ENCODE data around the gene EPHB6. TPM values are rescaled to one million over a fixed set of nuclear protein-coding genes. Genes with fewer than 3 reads are reported as not detected.

EPHB6 gene
- total RNA-seq, 6 donors from 2014 or later: 5.7 to 34.6 (median 10.0) TPM

DNA sequence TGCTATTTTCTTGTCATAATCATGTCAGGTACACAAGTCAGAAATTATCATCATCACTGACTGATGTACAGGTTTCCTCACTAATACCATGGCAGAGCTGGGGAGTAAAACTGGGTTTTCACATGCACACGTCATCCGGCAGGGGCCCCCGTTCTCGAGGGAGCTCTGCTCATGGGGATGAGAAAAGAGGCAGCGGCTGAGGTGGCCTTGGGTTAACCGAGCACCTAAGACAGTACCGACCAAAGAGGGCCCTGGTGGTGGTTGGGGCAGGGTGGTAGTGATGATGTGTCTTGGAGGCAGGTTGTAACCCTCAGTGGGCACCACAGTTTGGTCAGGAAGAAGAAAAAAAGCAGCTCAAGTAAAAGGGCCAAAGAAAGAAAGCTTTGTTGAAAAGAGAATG lies 42.8 kb downstream of the EPHB6 start:
- no peaks in the 10 kb centered on the region for H3K27me3 ChIP-seq
- peak in 1 of 2 donors; percentile 26 for ATAC-seq (ENCODE audit: low FRiP score in 2 of 2)
- no peak for DNase-seq
- H3K4me1 ChIP-seq: no peaks in the 10 kb centered on the region
- no peaks in the 10 kb centered on the region for H3K9me3 ChIP-seq
- no peaks in the 10 kb centered on the region for H3K36me3 ChIP-seq
- H3K27ac ChIP-seq: no peak overlapping the region
- no peak overlapping the region for H3K4me3 ChIP-seq
- TF ChIP-seq EP300 (IDR thresholded peaks at IDR 0.05) (no peak), CTCF (IDR thresholded peaks at IDR 0.05) (no peak), POLR2A (IDR thresholded peaks at IDR 0.05) (no peak), POLR2AphosphoS5 (IDR thresholded peaks at IDR 0.05) (no peak)
- 89 to 92% methylated on average over 7 of the region's 7 CpGs for WGBS, 2 donors

DNA sequence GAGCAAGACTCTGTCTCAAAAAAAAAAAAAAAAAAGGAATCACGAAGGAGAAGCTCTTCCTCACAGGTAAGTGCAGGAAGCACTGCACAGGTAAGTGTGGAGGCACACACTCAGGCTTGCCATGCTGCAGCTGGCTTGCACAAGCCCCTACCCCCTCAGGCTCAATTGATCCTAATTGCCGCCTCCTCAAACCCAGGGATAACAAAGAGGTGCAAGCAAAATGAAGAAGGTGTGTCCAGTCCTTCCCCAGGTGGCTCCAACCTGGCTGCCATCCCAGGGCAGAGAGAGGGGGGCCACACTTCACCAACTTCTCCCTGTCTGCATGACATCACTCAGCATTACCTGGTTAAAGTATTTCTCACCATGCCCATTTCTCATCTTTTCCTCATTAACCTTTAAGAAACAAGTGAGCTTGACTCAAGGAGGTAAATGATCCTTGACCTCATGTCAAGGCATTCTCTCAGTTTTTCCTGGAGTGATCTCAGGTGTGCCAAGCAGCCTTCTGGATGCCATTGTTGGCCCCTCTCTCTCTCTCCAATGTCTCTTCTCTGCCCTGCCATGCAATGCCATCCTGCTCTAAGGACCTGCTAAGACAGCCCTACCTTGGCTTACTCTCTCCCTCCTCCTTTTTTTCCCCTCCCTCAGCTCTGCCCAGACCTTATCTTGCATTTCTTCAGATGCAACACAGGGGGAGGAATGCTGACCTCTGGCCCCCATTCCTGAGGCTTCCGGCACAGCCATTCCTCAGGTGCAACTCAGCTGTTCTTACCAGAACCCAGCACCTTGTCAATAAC lies 43.7 kb downstream of the EPHB6 start:
- DNase-seq: peak in 1 of 2 donors; percentile 55
- no peaks in the 10 kb centered on the region for H3K9me3 ChIP-seq
- no peak overlapping the region for H3K27ac ChIP-seq
- ATAC-seq (ENCODE audit: low FRiP score in 2 of 2): peak; percentile 36 to 67
- H3K27me3 ChIP-seq: no peaks in the 10 kb centered on the region
- no peaks in the 10 kb centered on the region for H3K4me1 ChIP-seq
- TF ChIP-seq EP300 (IDR thresholded peaks at IDR 0.05) (no peak), POLR2AphosphoS5 (IDR thresholded peaks at IDR 0.05) (no peak), CTCF (IDR thresholded peaks at IDR 0.05) (no peak), POLR2A (IDR thresholded peaks at IDR 0.05) (no peak)
- no peaks in the 10 kb centered on the region for H3K36me3 ChIP-seq
- 55 to 60% methylated on average over 3 of the region's 3 CpGs for WGBS, 2 donors
- no peak overlapping the region for H3K4me3 ChIP-seq

DNA sequence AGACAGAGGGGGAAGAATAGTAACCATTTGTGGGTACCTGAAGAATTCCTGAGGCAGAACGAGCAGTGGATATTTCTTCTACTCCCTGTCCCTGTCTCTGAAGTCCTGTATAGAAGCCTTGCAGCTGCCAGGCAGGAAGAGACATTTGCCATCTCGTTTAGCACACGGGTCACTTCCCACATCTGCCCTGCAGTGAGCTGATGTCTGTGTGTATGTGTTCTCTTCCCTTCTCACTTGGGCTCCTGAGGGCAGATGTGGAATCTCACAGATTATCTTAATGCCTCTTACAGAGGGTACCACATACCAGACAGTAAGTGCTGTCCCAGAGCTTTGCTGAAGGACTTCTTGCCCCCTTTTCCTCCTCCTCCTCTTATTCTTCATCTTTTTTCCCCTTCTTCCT lies 44.8 kb downstream of the EPHB6 start:
- Histone ChIP-seq H3K9me3 (peaks cover 0 to 6% (median 3%) of the 10 kb centered on the region in 4 donors), H3K27me3 (no peaks in the 10 kb centered on the region), H3K4me1 (no peaks in the 10 kb centered on the region), H3K4me3 (no peak overlapping the region), H3K36me3 (no peaks in the 10 kb centered on the region), H3K27ac (no peak overlapping the region)
- ATAC-seq (ENCODE audit: low FRiP score in 2 of 2) (no peak), DNase-seq (no peak)
- WGBS, 2 donors: 24 to 32% methylated on average over 3 of the region's 3 CpGs
- TF ChIP-seq CTCF (IDR thresholded peaks at IDR 0.05): no peak
- TF ChIP-seq POLR2A (IDR thresholded peaks at IDR 0.05): no peak
- TF ChIP-seq POLR2AphosphoS5 (IDR thresholded peaks at IDR 0.05): no peak
- TF ChIP-seq EP300 (IDR thresholded peaks at IDR 0.05): no peak

DNA sequence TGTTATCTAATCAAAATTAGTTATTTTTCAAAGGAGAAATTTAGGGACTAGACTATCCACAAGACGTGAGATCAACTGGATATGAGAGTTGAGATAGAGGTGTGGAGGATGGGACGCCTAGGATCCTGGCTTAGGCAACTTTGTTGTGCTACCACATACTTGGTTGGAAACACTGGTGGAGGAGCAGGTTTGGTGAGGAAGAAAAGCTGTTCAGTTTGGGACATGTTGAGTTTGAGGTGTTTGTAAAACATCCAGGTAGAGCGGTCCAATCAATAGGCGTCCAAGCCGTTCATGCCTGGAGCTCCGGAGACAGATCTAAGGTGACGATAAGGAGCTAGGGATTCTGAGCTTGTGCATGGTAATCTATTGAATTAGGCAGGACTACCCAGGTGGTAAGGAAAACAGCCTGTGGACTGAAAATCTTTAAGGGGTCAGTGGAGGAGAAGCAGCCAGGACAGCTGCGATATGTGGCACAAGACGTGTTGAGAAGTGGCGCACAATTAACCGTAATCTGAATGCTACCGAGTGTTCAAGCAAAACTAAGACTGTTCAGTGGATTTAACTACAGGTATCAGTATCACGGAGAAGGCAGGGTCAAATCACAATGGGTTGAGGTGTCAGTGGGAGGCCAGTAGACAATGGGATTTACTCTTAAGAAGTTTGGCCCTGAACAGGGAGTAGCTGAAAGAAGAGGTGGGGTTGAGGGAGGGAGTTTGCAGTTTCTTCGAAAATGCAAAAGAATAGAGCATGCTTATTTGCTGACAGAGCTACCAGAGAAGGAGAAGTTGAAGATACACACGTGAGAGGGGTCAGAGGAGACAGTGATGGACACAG lies 46.8 kb downstream of the EPHB6 start:
- peaks cover 0 to 8% (median 5%) of the 10 kb centered on the region in 4 donors for H3K9me3 ChIP-seq
- no peaks in the 10 kb centered on the region for H3K36me3 ChIP-seq
- no peak overlapping the region for H3K27ac ChIP-seq
- H3K4me1 ChIP-seq: no peaks in the 10 kb centered on the region
- ATAC-seq (ENCODE audit: low FRiP score in 2 of 2) (no peak), DNase-seq (no peak)
- H3K27me3 ChIP-seq: no peaks in the 10 kb centered on the region
- no peak for TF ChIP-seq POLR2A (IDR thresholded peaks at IDR 0.05)
- TF ChIP-seq POLR2AphosphoS5 (IDR thresholded peaks at IDR 0.05): no peak
- TF ChIP-seq CTCF (IDR thresholded peaks at IDR 0.05): no peak
- TF ChIP-seq EP300 (IDR thresholded peaks at IDR 0.05): no peak
- no peak overlapping the region for H3K4me3 ChIP-seq
- WGBS, 2 donors: 84% methylated on average over 15 of the region's 15 CpGs

Data from upper lobe of left lung (tissue), 6 donors.